Amygdala (tissue), 56 donors: ENCODE data around the gene TAF4.
"Not testable (repeated sequence)": the region's sequence is repeated elsewhere in the genome, so short reads cannot be mapped to it uniquely, and the experiment has no call there.

Source experiments
- DNase-seq, 56 donors: peaks; one replicate each; lab custom pipeline; 2025; lab: John Stamatoyannopoulos, UW

The TAF4 gene

GRCh38 chr20:61986762-61987321 lies 78.8 kb downstream of the TAF4 start:
- no peak for DNase-seq

GRCh38 chr20:61985096-61985495 lies 80.6 kb downstream of the TAF4 start:
- no peak for DNase-seq

- DNase-seq, result not testable (repeated sequence)
These were observed 81.2 kb downstream of the TAF4 start for GRCh38 chr20:61984431-61984830.

DNA sequence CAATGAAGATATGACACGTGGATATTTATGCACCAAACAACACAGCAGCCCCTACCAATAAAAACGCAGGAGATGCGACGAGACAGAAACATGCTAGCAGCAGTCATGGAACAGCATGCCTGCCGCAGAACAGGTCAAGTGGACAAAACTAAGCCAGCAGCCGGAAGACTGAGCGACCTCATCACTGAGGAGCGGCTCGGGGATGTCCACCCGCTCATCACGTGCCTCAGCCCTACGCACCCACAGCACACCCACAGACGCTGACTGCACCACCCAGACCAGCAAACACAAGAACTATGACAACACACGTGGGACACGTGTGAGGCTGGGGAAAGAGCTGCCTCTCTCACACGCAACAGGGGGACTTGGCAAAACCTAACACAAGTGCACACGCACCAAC lies 81.7 kb downstream of the TAF4 start:
- no peak for DNase-seq

- no peak for DNase-seq
These were observed 82.7 kb downstream of the TAF4 start for GRCh38 chr20:61982951-61983315.

DNA sequence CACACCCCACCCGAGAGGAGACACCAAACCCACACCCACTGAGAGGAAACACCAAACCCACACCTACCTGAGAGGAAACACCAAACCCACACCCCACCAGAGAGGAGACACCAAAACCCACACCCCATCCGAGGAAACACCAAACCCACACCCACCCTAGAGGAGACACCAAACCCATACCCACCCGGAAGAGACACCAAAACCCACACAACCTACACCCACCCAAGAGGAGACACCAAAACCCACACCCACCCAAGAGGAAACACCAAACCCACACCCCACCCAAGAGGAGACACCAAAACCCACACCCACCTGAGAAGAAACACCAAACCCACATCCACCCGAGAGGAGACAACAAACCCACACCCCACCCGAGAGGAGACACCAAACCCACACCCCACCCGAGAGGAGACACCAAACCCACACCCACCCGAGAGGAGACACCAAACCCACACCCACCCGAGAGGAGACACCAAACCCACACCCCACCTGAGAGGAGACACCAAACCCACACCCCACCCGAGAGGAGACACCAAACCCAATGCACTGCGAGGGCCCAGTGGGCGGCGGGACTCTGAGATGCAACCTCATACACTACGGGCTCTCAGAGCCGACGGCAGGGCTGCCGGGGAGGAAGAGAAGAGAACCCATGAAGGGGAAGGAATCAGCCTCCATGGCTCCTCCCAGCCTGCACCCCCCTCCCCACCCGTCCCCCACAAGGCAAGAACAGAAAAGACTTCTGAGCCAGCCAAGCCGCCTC lies 83.3 kb downstream of the TAF4 start:
- no peak for DNase-seq

DNA sequence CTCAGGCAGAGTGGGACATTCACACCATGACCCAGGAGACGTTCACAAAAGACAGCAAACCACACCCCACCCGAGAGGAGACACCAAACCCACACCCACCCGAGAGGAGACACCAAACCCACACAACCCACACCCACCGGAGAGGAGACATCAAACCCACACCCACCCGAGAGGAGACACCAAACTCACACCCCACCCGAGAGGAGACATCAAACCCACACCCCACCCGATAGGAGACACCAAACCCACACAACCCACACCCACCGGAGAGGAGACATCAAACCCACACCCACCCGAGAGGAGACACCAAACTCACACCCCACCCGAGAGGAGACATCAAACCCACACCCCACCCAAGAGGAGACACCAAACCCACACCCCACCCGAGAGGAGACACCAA lies 84.0 kb downstream of the TAF4 start:
- DNase-seq, result not testable (repeated sequence)

- DNase-seq, result peak in 2 of 56 donors; percentile 2 to 12
These were observed 84.8 kb downstream of the TAF4 start for GRCh38 chr20:61980647-61981583.

GRCh38 chr20:61979701-61980635 lies 85.7 kb downstream of the TAF4 start:
- DNase-seq, result no peak

DNA sequence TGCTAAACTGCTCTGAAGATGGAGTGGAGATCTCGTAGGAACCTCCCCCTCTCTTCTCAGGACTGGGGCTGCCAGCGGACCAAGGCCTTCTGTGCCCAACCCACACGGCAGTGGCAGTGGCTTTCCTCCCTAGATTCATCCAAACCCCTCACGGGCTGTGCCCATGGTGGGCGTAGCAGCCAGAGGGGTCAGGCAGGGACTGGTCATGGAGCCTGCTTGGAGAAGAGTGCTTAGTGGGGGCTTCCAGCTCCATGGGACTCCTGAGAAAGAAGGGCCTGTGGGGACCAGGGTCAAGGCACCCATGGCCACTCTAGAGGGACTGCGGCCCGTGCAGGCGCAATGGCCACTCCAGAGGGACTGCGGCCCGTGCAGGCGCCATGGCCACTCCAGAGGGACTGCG lies 86.6 kb downstream of the TAF4 start:
- no peak for DNase-seq

DNA sequence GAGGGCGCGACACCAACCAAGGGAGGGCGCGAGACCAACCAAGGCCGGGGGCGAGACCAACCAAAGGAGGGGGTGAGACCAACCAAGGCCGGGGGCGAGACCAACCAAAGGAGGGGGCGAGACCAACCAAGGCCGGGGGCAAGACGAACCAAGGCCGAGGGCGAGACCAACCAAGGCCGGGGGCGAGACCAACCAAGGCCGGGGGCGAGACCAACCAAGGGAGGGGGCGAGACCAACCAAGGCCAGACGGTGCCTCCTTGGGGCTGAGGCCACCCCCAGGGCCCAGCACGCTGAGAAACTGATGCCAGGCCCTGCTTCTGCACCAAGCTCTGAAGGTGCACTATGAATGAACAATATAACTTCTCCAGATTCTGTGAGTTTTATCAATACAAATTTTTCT lies 87.2 kb downstream of the TAF4 start:
- no peak for DNase-seq

DNA sequence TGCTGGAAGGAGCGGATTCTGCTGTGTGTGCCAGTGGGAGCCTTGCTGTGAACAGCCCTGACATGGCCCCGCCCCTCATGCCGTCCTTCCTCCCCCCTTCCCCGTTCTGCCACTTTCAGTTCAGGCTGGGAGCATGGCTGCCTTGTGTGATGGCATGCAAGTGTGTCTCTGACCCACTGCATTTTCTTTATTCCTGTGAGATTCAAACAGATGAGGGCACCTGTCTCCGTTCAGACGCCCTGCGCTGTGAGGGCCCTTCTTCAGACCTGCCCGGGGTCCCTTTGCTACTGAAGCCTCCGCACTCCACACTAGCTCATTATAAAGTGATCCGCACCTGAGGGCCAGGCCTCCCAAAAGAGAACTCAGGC lies 88.3 kb downstream of the TAF4 start:
- no peak for DNase-seq

- peak in 6 of 56 donors; percentile 11 to 32 (median 20) for DNase-seq
These were observed 88.8 kb downstream of the TAF4 start for GRCh38 chr20:61976644-61977418.

GRCh38 chr20:61976263-61976643 lies 89.4 kb downstream of the TAF4 start:
- no peak for DNase-seq

- no peak for DNase-seq
These were observed 90.1 kb downstream of the TAF4 start for GRCh38 chr20:61975407-61976129.

DNA sequence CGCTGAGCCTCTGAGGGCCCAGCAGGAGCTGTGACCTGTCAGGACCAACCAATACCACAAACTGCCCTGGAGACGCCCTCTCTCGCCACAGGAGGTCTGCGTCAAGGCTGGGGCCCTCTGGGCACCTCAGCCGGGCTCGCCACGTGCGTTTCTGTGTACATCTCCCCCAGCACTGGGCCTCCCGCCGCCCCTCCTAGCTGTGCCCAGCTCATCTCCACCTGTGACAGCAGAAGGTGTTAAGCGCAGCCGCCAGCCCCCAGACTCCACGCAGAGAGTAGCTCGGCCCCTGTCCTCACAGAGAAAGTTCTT lies 91.4 kb downstream of the TAF4 start:
- DNase-seq, result no peak

GRCh38 chr20:61973515-61974356 lies 91.9 kb downstream of the TAF4 start:
- DNase-seq, result no peak
